ENCODE measurements around the gene SLC44A1. TPM values are rescaled to one million over a fixed set of nuclear protein-coding genes. Genes with fewer than 3 reads are reported as not detected.

SLC44A1 gene
- polyA plus RNA-seq, 3 donors: 6.9 to 52.1 (median 46.5) TPM

DNA sequence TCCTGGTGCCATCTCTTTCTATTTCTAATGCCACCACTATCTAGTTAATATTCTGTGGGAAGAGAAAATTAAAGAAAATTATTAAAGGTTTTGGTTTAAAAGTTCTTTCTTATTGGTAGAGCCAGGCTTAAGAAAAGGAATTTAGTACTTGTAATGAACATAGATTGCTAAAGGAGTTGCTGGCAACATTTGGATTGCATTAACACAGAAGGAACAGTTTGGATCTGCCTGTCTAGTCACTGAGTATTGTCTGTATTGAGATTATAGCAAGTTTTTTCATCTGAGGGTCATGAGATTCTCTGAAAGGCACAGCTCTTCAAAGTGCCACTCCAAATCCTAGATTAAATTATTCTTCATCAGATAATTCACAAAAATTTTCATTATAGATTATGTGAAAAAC lies 235.4 kb downstream of the SLC44A1 start:
- Histone ChIP-seq H3K4me1 (ENCODE audit: control insufficient read depth in 1 of 2, insufficient read depth in 2 of 2, low read length in 2 of 2) (peaks cover 0 to 3% of the 10 kb centered on the region in 2 donors), H3K27ac (ENCODE audit: low read depth in 1 of 2, low read length in 2 of 2) (no peak overlapping the region), H2AFZ (ENCODE audit: insufficient read depth, low read depth, low read length, poor library complexity, severe bottlenecking) (no peak overlapping the region), H3K4me3 (replicated peaks in 1 of 3; ENCODE audit: low read depth in 2 of 3, low read length in 3 of 3) (no peak overlapping the region), H3K4me2 (replicated peaks; ENCODE audit: extremely low read depth, low read length, poor library complexity, severe bottlenecking) (no peak overlapping the region), H3K36me3 (replicated peaks in 1 of 2; ENCODE audit: control insufficient read depth in 1 of 2, insufficient read depth in 2 of 2, low read length in 2 of 2) (no peaks in the 10 kb centered on the region), H3K79me2 (ENCODE audit: insufficient read depth, low read length) (no peaks in the 10 kb centered on the region), H3K9me3 (replicated peaks in 1 of 2; ENCODE audit: control insufficient read depth in 1 of 2, insufficient read depth in 1 of 2, low read length in 2 of 2) (no peaks in the 10 kb centered on the region), H3K9ac (ENCODE audit: insufficient read depth, low read length, poor library complexity, severe bottlenecking) (no peak overlapping the region), H4K20me1 (ENCODE audit: insufficient read depth, low read length) (no peaks in the 10 kb centered on the region), H3K27me3 (ENCODE audit: control insufficient read depth in 2 of 2, insufficient read depth in 2 of 2, low read length in 2 of 2) (no peaks in the 10 kb centered on the region)
- no peak for DNase-seq
- intact Hi-C loops (cut with micrococcal nuclease): no loop called here
- TF ChIP-seq, protein P1, sequence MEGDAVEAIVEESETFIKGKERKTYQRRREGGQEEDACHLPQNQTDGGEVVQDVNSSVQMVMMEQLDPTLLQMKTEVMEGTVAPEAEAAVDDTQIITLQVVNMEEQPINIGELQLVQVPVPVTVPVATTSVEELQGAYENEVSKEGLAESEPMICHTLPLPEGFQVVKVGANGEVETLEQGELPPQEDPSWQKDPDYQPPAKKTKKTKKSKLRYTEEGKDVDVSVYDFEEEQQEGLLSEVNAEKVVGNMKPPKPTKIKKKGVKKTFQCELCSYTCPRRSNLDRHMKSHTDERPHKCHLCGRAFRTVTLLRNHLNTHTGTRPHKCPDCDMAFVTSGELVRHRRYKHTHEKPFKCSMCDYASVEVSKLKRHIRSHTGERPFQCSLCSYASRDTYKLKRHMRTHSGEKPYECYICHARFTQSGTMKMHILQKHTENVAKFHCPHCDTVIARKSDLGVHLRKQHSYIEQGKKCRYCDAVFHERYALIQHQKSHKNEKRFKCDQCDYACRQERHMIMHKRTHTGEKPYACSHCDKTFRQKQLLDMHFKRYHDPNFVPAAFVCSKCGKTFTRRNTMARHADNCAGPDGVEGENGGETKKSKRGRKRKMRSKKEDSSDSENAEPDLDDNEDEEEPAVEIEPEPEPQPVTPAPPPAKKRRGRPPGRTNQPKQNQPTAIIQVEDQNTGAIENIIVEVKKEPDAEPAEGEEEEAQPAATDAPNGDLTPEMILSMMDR (IDR thresholded peaks at IDR 0.05): no peak
- Mint-ChIP-seq H3K4me3 (no peak overlapping the region), H3K36me3 (peaks cover 0 to 4% of the 10 kb centered on the region in 2 donors), H3K4me1 (peaks cover 24% of the 10 kb centered on the region), H3K9me3 (no peaks in the 10 kb centered on the region), H3K27ac (no peak overlapping the region), H3K27me3 (ENCODE audit: low read depth in 3 of 3) (no peaks in the 10 kb centered on the region)

DNA sequence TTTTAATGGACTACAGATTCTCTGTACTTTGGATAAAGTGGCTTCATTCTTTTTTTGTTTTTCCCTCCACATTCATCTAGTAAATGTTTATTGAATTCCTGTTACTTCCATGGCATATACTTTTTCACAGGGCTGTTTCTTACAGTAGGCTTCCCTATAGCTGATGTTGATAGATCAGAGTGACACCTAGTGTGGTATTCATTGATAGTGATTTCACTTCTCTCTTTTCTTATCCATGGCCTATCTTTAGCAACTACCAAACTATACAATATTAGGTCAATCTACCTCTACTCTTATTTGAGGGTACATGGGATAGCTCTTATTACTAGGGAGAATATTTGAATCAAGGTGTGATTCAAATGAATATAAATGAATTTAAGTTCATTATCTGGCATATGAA lies 239.2 kb downstream of the SLC44A1 start:
- no peaks in the 10 kb centered on the region for H4K20me1 ChIP-seq (ENCODE audit: insufficient read depth, low read length)
- peaks cover 0 to 3% of the 10 kb centered on the region in 2 donors for H3K4me1 ChIP-seq (ENCODE audit: control insufficient read depth in 1 of 2, insufficient read depth in 2 of 2, low read length in 2 of 2)
- TF ChIP-seq, protein P1 (IDR thresholded peaks at IDR 0.05): no peak
- H2AFZ ChIP-seq (ENCODE audit: insufficient read depth, low read depth, low read length, poor library complexity, severe bottlenecking): no peak overlapping the region
- H3K27ac ChIP-seq (ENCODE audit: low read depth in 1 of 2, low read length in 2 of 2): no peak overlapping the region
- intact Hi-C loops (cut with micrococcal nuclease): no loop called here
- no peaks in the 10 kb centered on the region for H3K27me3 Mint-ChIP-seq (ENCODE audit: low read depth in 3 of 3)
- H3K4me3 Mint-ChIP-seq: no peak overlapping the region
- no peak overlapping the region for H3K27ac Mint-ChIP-seq
- no peak overlapping the region for H3K9ac ChIP-seq (ENCODE audit: insufficient read depth, low read length, poor library complexity, severe bottlenecking)
- H3K36me3 Mint-ChIP-seq: peaks cover 3 to 12% of the 10 kb centered on the region in 2 donors
- no peaks in the 10 kb centered on the region for H3K79me2 ChIP-seq (ENCODE audit: insufficient read depth, low read length)
- H3K4me2 ChIP-seq (replicated peaks; ENCODE audit: extremely low read depth, low read length, poor library complexity, severe bottlenecking): no peak overlapping the region
- H3K36me3 ChIP-seq (replicated peaks in 1 of 2; ENCODE audit: control insufficient read depth in 1 of 2, insufficient read depth in 2 of 2, low read length in 2 of 2): no peaks in the 10 kb centered on the region
- H3K4me3 ChIP-seq (replicated peaks in 1 of 3; ENCODE audit: low read depth in 2 of 3, low read length in 3 of 3): no peak overlapping the region
- no peaks in the 10 kb centered on the region for H3K9me3 ChIP-seq (replicated peaks in 1 of 2; ENCODE audit: control insufficient read depth in 1 of 2, insufficient read depth in 1 of 2, low read length in 2 of 2)
- no peaks in the 10 kb centered on the region for H3K9me3 Mint-ChIP-seq
- no peaks in the 10 kb centered on the region for H3K27me3 ChIP-seq (ENCODE audit: control insufficient read depth in 2 of 2, insufficient read depth in 2 of 2, low read length in 2 of 2)
- DNase-seq: no peak
- H3K4me1 Mint-ChIP-seq: peaks cover 15% of the 10 kb centered on the region
